Smooth muscle cell (in vitro differentiated cells): ENCODE measurements around the gene UBAC1. TPM values are rescaled to one million over a fixed set of nuclear protein-coding genes. Genes with fewer than 3 reads are reported as not detected.
A peak's percentile ranks its signal among the peaks of the same experiment; 100 is the strongest.

ENCODE experiments used
- DNase-seq: peaks from one replicate; lab custom pipeline; 2025; ENCODE audit not compliant: unreplicated experiment; lab: John Stamatoyannopoulos, UW
- H2AFZ ChIP-seq: fragments of 200-600 bp; sonication (generic); 2 replicates; pipeline ENCODE4 v1.6.0; 2016; ENCODE audit warnings: antibody characterized with exemption, low read depth, mild to moderate bottlenecking
- H3F3A ChIP-seq: fragments of 200-600 bp; sonication (generic); 2 replicates; pipeline ENCODE4 v1.6.0; 2017; ENCODE audit warnings: antibody characterized with exemption, low read depth
- H3K27ac ChIP-seq: fragments of 200-600 bp; sonication (generic); 2 replicates; pipeline ENCODE4 v1.5.1; 2016; ENCODE audit warnings: low read depth, mild to moderate bottlenecking
- H3K27me3 ChIP-seq: fragments of 200-600 bp; sonication (generic); 2 replicates; pipeline ENCODE4 v1.6.1; 2016; ENCODE audit warnings: low read depth, mild to moderate bottlenecking
- H3K36me3 ChIP-seq: fragments of 200-600 bp; sonication (generic); 2 replicates; pipeline ENCODE4 v1.5.1; 2016; ENCODE audit warnings: low read depth
- H3K4me1 ChIP-seq: fragments of 200-600 bp; sonication (generic); 2 replicates; pipeline ENCODE4 v1.5.1; 2016; ENCODE audit warnings: low read depth
- H3K4me2 ChIP-seq: fragments of 200-600 bp; sonication (generic); 2 replicates; pipeline ENCODE4 v1.6.0; 2016; ENCODE audit warnings: mild to moderate bottlenecking
- H3K4me3 ChIP-seq: fragments of 200-600 bp; sonication (generic); 2 replicates; pipeline ENCODE4 v1.5.1; 2016; ENCODE audit warnings: mild to moderate bottlenecking
- H3K79me2 ChIP-seq: fragments of 200-600 bp; sonication (generic); 2 replicates; pipeline ENCODE4 v1.6.0; 2016; ENCODE audit warnings: low read depth, mild to moderate bottlenecking
- H3K9ac ChIP-seq: fragments of 200-600 bp; sonication (generic); 2 replicates; pipeline ENCODE4 v1.6.0; 2016; ENCODE audit warnings: low read depth
- H3K9me3 ChIP-seq: fragments of 200-600 bp; sonication (generic); replicated peaks from 2 replicates; pipeline ENCODE4 v1.5.1; 2016; ENCODE audit warnings: low read depth
- H4K20me1 ChIP-seq: fragments of 200-600 bp; sonication (generic); 2 replicates; pipeline ENCODE4 v1.6.0; 2016; ENCODE audit warnings: low read depth
- CTCF ChIP-seq: fragments of 200-600 bp; sonication (generic); IDR thresholded peaks from 2 replicates; pipeline ENCODE4 v1.5.1; 2017; ENCODE audit warnings: borderline replicate concordance, mild to moderate bottlenecking, antibody characterized with exemption; ENCODE audit not compliant: insufficient read depth, poor library complexity, severe bottlenecking
- WGBS: methylation state at CpG from one replicate; pipeline ENCODE4 v1.1.7; 2016; ENCODE audit warnings: low lambda C conversion rate; 5-methylcytosine and 5-hydroxymethylcytosine counted together
- polyA plus RNA-seq: library from polyadenylated mRNA; unstranded; fragments of >200 nt; fragmentation: Nextera tagmentation; extraction: Ambion mirVana; gene quantifications from 2 replicates; pipeline ENCODE4 v1.2.1, GENCODE V29; 2016
- total RNA-seq: library from RNA; depleted of rRNA; stranded (reverse); fragments of >200 nt; gene quantifications from 2 replicates; pipeline ENCODE4 v1.2.3, GENCODE V29; 2014

UBAC1 gene
- total and polyA plus RNA-seq, 2 experiments from 2014 or later, result 35.3 to 43.5 TPM

- H3K4me1 ChIP-seq, result peaks cover 9% of the 10 kb centered on the region
- H3K79me2 ChIP-seq, result no peaks in the 10 kb centered on the region
- no peak overlapping the region for H2AFZ ChIP-seq
- no peak for TF ChIP-seq CTCF
- no peaks in the 10 kb centered on the region for H3K36me3 ChIP-seq
- 59% methylated on average over 23 of the region's 23 CpGs for WGBS
- no peak overlapping the region for H3K4me3 ChIP-seq
- H3F3A ChIP-seq, result no peaks in the 10 kb centered on the region
- no peaks in the 10 kb centered on the region for H3K27me3 ChIP-seq
- no peaks in the 10 kb centered on the region for H4K20me1 ChIP-seq
- H3K9ac ChIP-seq, result no peak overlapping the region
- no peaks in the 10 kb centered on the region for H3K9me3 ChIP-seq
- DNase-seq, result no peak
- no peak overlapping the region for H3K4me2 ChIP-seq
- H3K27ac ChIP-seq, result no peak overlapping the region
Measured at GRCh38 chr9:135973277-135974219, 12.4 kb upstream of the UBAC1 start.

- H3K27me3 ChIP-seq, result no peaks in the 10 kb centered on the region
- 40% methylated on average over 13 of the region's 13 CpGs for WGBS
- peaks cover 5% of the 10 kb centered on the region for H3K4me1 ChIP-seq
- H2AFZ ChIP-seq, result no peak overlapping the region
- no peak overlapping the region for H3K27ac ChIP-seq
- H3K36me3 ChIP-seq, result no peaks in the 10 kb centered on the region
- H3K4me2 ChIP-seq, result peak overlapping the region; percentile 13
- no peak for DNase-seq
- no peak overlapping the region for H3K4me3 ChIP-seq
- H3F3A ChIP-seq, result no peaks in the 10 kb centered on the region
- TF ChIP-seq CTCF, result no peak
- no peak overlapping the region for H3K9ac ChIP-seq
- no peaks in the 10 kb centered on the region for H3K9me3 ChIP-seq
- H3K79me2 ChIP-seq, result no peaks in the 10 kb centered on the region
- H4K20me1 ChIP-seq, result no peaks in the 10 kb centered on the region
Measured at GRCh38 chr9:135971892-135972291, 10.7 kb upstream of the UBAC1 start.

GRCh38 chr9:135971111-135971766 lies 10.1 kb upstream of the UBAC1 start:
- no peak for TF ChIP-seq CTCF
- no peaks in the 10 kb centered on the region for H3K79me2 ChIP-seq
- H3K9me3 ChIP-seq, result no peaks in the 10 kb centered on the region
- no peaks in the 10 kb centered on the region for H3K27me3 ChIP-seq
- H2AFZ ChIP-seq, result no peak overlapping the region
- peak overlapping the region; percentile 13 for H3K4me2 ChIP-seq
- H3F3A ChIP-seq, result no peaks in the 10 kb centered on the region
- H3K4me3 ChIP-seq, result no peak overlapping the region
- no peak overlapping the region for H3K27ac ChIP-seq
- DNase-seq, result no peak
- H3K4me1 ChIP-seq, result no peaks in the 10 kb centered on the region
- WGBS, result 40% methylated on average over 18 of the region's 18 CpGs
- no peaks in the 10 kb centered on the region for H3K36me3 ChIP-seq
- H3K9ac ChIP-seq, result no peak overlapping the region
- no peaks in the 10 kb centered on the region for H4K20me1 ChIP-seq
